Activated CD4-positive, alpha-beta T cell treated with anti-CD3 and anti-CD28 coated beads, Interleukin-2, amount 10 ng/mL, durations not matched to agents 7 days and 5 days (primary cell): ENCODE results near the gene EDARADD. TPM values are rescaled to one million over a fixed set of nuclear protein-coding genes. Genes with fewer than 3 reads are reported as not detected.
"Not testable (repeated sequence)": the region's sequence is repeated elsewhere in the genome, so short reads cannot be mapped to it uniquely, and the experiment has no call there.

Experiments
- CTCF ChIA-PET: fragments of 350-600 bp; sonication (Branson Sonifier 250); formaldehyde crosslinking; loops from one replicate; lab custom pipeline; 2021; ENCODE audit warnings: antibody characterized with exemption; lab: Charles Lee
- POLR2A ChIA-PET: fragments of 350-600 bp; sonication (Branson Sonifier 250); formaldehyde crosslinking; loops from one replicate; lab custom pipeline; 2021; ENCODE audit warnings: antibody characterized with exemption; lab: Charles Lee
- DNase-seq: peaks from one replicate; pipeline ENCODE4 v3.0.0-alpha.2; 2020
- H3K27ac Mint-ChIP-seq: one replicate; pipeline ENCODE4 v1.8.0; 2021; ENCODE audit warnings: mild to moderate bottlenecking, moderate library complexity, mixed read lengths
- H3K27me3 Mint-ChIP-seq: one replicate; pipeline ENCODE4 v1.8.0; 2021; ENCODE audit warnings: mixed read lengths
- H3K36me3 Mint-ChIP-seq: one replicate; pipeline ENCODE4 v1.8.0; 2021; ENCODE audit warnings: low read depth, mixed read lengths
- H3K4me1 Mint-ChIP-seq: one replicate; pipeline ENCODE4 v1.8.0; 2021; ENCODE audit warnings: mixed read lengths
- H3K4me3 Mint-ChIP-seq: one replicate; pipeline ENCODE4 v1.8.0; 2021; ENCODE audit warnings: mild to moderate bottlenecking, moderate library complexity, mixed read lengths
- H3K9me3 Mint-ChIP-seq: one replicate; pipeline ENCODE4 v1.8.0; 2021; ENCODE audit warnings: mixed read lengths
- total RNA-seq, 2 experiments: library from RNA; stranded (reverse); gene quantifications; one replicate each; pipeline ENCODE4 v1.2.3, GENCODE V29; 2021

EDARADD gene
- 1 to 10 TPM; 1.6 to 2.0 TPM for total RNA-seq

- peaks cover 1% of the 10 kb centered on the region for H3K36me3 Mint-ChIP-seq
- H3K27me3 Mint-ChIP-seq, result peaks cover 64% of the 10 kb centered on the region
- no peaks in the 10 kb centered on the region for H3K9me3 Mint-ChIP-seq
- ChIA-PET POLR2A (no interaction called here), CTCF (interaction anchor here (1.1 kb wide), 1 partner anchor 12 kb away, joined by 3 read pairs; no protein-coding TSS in a partner anchor)
- peak within 1 kb of the TSS; percentile 63 for H3K27ac Mint-ChIP-seq
- H3K4me3 Mint-ChIP-seq, result peak within 1 kb of the TSS; percentile 75
- no peak for DNase-seq
- H3K4me1 Mint-ChIP-seq, result peaks cover 20% of the 10 kb centered on the region
Measured at GRCh38 chr1:236393681-236394481, at the start of gene EDARADD. TSS of gene EDARADD (plus strand) at chr1:236394286. CDS start at chr1:236394445, 159 bp downstream.

DNA sequence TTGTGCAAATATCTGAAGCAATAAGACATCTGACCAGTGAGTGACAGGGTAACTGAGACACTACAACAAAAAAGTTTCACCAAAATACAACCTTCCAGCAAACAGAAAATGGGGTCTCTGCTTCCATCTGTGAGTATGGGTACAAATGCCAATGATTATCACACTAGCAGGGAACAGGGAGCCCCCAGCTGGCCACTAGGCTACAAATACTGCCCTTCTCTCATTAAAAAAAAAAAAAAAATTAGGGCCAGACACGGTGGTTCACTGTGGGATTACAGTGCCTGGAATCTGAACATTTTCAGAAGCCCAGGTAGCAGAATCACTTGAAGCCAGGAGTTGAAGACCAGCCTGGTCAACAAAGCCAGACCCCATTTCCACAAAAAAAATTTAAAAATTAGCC, 48.4 kb upstream of the EDARADD start:
- Mint-ChIP-seq H3K4me3 (no peak overlapping the region), H3K27me3 (peaks cover 12% of the 10 kb centered on the region), H3K4me1 (no peaks in the 10 kb centered on the region), H3K9me3 (no peaks in the 10 kb centered on the region), H3K36me3 (no peaks in the 10 kb centered on the region), H3K27ac (no peak overlapping the region)
- ChIA-PET POLR2A (no interaction called here), CTCF (no interaction called here)
- DNase-seq, result no peak

GRCh38 chr1:236348071-236348470, 46.0 kb upstream of the EDARADD start:
- POLR2A ChIA-PET, result no interaction called here
- CTCF ChIA-PET, result interaction anchor here (0.5 to 1.5 kb wide), 2 partner anchors 13 to 128 kb away, joined by 5 to 6 read pairs; no protein-coding TSS in a partner anchor
- peaks cover under 1% of the 10 kb centered on the region for H3K9me3 Mint-ChIP-seq
- no peak for DNase-seq
- no peaks in the 10 kb centered on the region for H3K4me1 Mint-ChIP-seq
- no peak overlapping the region for H3K27ac Mint-ChIP-seq
- H3K4me3 Mint-ChIP-seq, result no peak overlapping the region
- H3K36me3 Mint-ChIP-seq, result no peaks in the 10 kb centered on the region
- peaks cover 12% of the 10 kb centered on the region for H3K27me3 Mint-ChIP-seq

DNA sequence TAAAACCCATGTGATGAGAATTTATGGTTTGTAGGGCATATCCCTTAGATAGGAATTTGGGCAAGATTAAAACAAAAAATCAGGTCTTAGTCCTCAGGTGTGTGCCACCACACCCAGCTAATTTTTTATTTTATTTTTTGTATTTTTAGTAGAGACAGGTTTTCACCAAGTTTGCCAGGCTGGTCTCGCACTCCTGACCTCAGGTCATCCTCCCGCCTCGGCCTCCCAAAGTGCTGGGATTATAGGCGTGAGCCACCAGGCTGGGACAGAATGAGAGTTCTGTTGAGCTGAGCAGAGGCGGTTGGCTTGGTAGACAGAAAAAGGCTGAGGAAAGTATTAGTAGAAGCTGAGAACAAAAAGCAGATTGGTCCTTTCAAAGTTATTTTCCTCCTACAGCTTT, 43.8 kb upstream of the EDARADD start:
- no peak for DNase-seq
- H3K9me3 Mint-ChIP-seq, result peaks cover 2% of the 10 kb centered on the region
- no peaks in the 10 kb centered on the region for H3K36me3 Mint-ChIP-seq
- H3K27ac Mint-ChIP-seq, result no peak overlapping the region
- peaks cover 12% of the 10 kb centered on the region for H3K27me3 Mint-ChIP-seq
- CTCF ChIA-PET, result no interaction called here
- no peaks in the 10 kb centered on the region for H3K4me1 Mint-ChIP-seq
- POLR2A ChIA-PET, result no interaction called here
- no peak overlapping the region for H3K4me3 Mint-ChIP-seq

GRCh38 chr1:236351875-236352573, 42.1 kb upstream of the EDARADD start:
- no peaks in the 10 kb centered on the region for H3K4me1 Mint-ChIP-seq

GRCh38 chr1:236352747-236353146, 41.3 kb upstream of the EDARADD start:
- H3K9me3 Mint-ChIP-seq, DNase-seq, H3K4me3 Mint-ChIP-seq, H3K4me1 Mint-ChIP-seq, H3K27ac Mint-ChIP-seq, POLR2A ChIA-PET, H3K36me3 Mint-ChIP-seq: not testable (repeated sequence)
- H3K27me3 Mint-ChIP-seq, result peaks cover 12% of the 10 kb centered on the region
- CTCF ChIA-PET, result interaction anchor here (0.9 kb wide), 1 partner anchor 16 kb away, joined by 4 read pairs; no protein-coding TSS in a partner anchor

More at GRCh38 chr1:236351875-236352573, 42.1 kb upstream of the EDARADD start:
- Mint-ChIP-seq H3K4me3 (no peak overlapping the region), H3K27ac (no peak overlapping the region), H3K36me3 (no peaks in the 10 kb centered on the region), H3K27me3 (peaks cover 12% of the 10 kb centered on the region), H3K9me3 (peaks cover 2% of the 10 kb centered on the region)
- ChIA-PET CTCF (no interaction called here), POLR2A (no interaction called here)
- no peak for DNase-seq

DNA sequence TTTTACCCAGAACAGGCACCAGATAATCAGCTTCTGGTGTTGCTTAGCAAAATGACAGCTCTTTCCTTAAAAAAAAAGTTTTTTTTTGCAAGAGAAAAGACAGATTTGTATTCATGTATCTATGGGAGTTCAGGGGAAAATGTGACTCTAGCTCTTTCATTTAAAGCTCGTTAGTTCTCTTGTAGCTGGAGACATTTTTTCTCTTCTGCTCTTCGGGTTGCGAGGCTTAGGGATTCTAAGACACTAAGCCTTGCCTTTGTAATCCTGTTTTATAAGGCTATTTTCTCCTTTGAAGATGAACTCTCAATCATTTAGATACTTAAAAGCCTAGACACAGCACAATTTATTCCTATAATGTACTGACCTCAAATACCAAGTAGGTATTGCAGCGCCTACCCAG, 40.3 kb upstream of the EDARADD start:
- peaks cover 14% of the 10 kb centered on the region for H3K9me3 Mint-ChIP-seq
- no peaks in the 10 kb centered on the region for H3K36me3 Mint-ChIP-seq
- H3K4me3 Mint-ChIP-seq, result no peak overlapping the region
- H3K4me1 Mint-ChIP-seq, result no peaks in the 10 kb centered on the region
- ChIA-PET POLR2A (interaction anchor here (0.7 kb wide), 1 partner anchor 98 kb away, joined by 5 read pairs; no protein-coding TSS in a partner anchor), CTCF (no interaction called here)
- H3K27ac Mint-ChIP-seq, result no peak overlapping the region
- peaks cover 10% of the 10 kb centered on the region for H3K27me3 Mint-ChIP-seq
- DNase-seq, result no peak

- H3K4me3 Mint-ChIP-seq, result no peak overlapping the region
- H3K9me3 Mint-ChIP-seq, result peaks cover 14% of the 10 kb centered on the region
- no peaks in the 10 kb centered on the region for H3K36me3 Mint-ChIP-seq
- H3K27me3 Mint-ChIP-seq, result peaks cover 6% of the 10 kb centered on the region
- no peak overlapping the region for H3K27ac Mint-ChIP-seq
- ChIA-PET POLR2A (no interaction called here), CTCF (interaction anchor here (0.6 kb wide), 1 partner anchor 779 kb away, joined by 4 read pairs; no protein-coding TSS in a partner anchor)
- no peaks in the 10 kb centered on the region for H3K4me1 Mint-ChIP-seq
- DNase-seq, result no peak
Measured at GRCh38 chr1:236354330-236355147, 39.5 kb upstream of the EDARADD start.

GRCh38 chr1:236356141-236356540, 37.9 kb upstream of the EDARADD start:
- H3K27me3 Mint-ChIP-seq, result no peaks in the 10 kb centered on the region
- CTCF ChIA-PET, result interaction anchor here (0.5 kb wide), 1 partner anchor 86 kb away, joined by 3 read pairs; no protein-coding TSS in a partner anchor
- DNase-seq, result no peak
- H3K4me1 Mint-ChIP-seq, result no peaks in the 10 kb centered on the region
- H3K4me3 Mint-ChIP-seq, result no peak overlapping the region
- POLR2A ChIA-PET, result no interaction called here
- H3K27ac Mint-ChIP-seq, result no peak overlapping the region
- H3K36me3 Mint-ChIP-seq, result no peaks in the 10 kb centered on the region
- peaks cover 14% of the 10 kb centered on the region for H3K9me3 Mint-ChIP-seq

DNA sequence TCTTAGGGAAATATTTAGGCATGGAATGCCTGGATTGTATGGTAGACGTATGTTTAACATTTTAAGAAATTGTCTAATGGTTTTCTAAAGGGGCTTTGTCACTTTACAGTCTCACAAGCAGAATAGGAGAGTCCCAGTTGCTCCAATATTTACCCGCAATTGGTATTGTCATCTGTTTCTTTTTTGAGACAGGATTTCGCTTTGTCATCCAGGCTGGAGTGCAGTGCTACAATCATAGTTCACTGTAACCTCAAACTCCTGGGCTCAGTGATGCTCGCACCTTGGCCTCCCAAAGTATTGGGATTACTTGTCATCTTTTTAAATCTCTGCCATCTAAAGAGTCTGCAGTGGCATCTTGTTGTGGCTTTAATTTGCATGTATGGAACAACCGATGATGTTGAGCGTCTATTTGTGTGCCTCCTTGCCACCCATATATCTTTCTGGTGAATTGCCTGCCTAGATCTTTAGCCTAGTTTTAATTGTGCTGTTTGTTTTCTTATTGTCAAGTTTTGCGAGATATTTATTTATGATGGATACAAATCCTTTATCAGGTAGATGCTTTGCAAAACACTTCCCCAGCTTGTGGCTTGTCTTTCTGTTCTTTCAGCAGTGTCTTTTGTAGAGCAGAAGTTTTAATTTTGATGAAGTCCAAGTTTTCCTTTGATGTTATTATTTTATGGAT, 32.0 kb upstream of the EDARADD start:
- POLR2A ChIA-PET, result no interaction called here
- peaks cover 13% of the 10 kb centered on the region for H3K9me3 Mint-ChIP-seq
- H3K4me1 Mint-ChIP-seq, result no peaks in the 10 kb centered on the region
- H3K36me3 Mint-ChIP-seq, result no peaks in the 10 kb centered on the region
- no peak overlapping the region for H3K27ac Mint-ChIP-seq
- CTCF ChIA-PET, result no interaction called here
- DNase-seq, result no peak
- peaks cover 2% of the 10 kb centered on the region for H3K27me3 Mint-ChIP-seq
- no peak overlapping the region for H3K4me3 Mint-ChIP-seq

GRCh38 chr1:236363237-236363636, 30.8 kb upstream of the EDARADD start:
- Mint-ChIP-seq H3K36me3 (no peaks in the 10 kb centered on the region), H3K27me3 (peaks cover 2% of the 10 kb centered on the region)

More at GRCh38 chr1:236363237-236363636, 30.8 kb upstream of the EDARADD start:
- ChIA-PET POLR2A (no interaction called here), CTCF (interaction anchor here (0.5 to 0.7 kb wide), 2 partner anchors 129 to 383 kb away, joined by 3 read pairs; no protein-coding TSS in a partner anchor)
- Mint-ChIP-seq H3K9me3 (peaks cover 5% of the 10 kb centered on the region), H3K4me1 (no peaks in the 10 kb centered on the region), H3K27ac (no peak overlapping the region), H3K4me3 (no peak overlapping the region)
- no peak for DNase-seq
